HG03175 (cell line): ENCODE data around the gene KXD1.
"Not testable (repeated sequence)": the region's sequence is repeated elsewhere in the genome, so short reads cannot be mapped to it uniquely, and the experiment has no call there.

Experiments
- ATAC-seq: cut with Tn5 transposase; IDR thresholded peaks from one replicate; pipeline ENCODE4 v1.9.1; 2021; ENCODE audit warnings: mild to moderate bottlenecking, moderate library complexity; ENCODE audit not compliant: unreplicated experiment

KXD1 gene

DNA sequence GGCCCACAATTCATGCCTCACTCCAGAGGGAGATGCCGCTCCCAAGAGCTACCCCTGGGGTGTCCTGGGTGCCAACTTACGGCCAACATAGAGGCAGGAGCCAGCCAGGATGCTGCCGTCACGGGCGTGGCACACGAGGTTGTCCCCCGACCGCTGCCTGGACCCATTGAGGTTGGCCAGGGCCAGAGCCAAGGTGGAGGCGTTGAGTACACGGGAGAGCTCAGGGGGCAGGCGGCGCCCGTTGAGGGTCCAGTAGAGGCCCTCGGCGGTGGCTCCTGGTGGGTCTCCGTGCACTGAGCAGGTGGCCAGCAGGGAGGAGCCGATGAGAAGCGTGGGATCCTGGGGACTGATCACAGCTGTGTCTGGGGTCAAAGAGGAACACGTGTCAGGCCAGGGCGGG is 41.8 kb downstream of the KXD1 start:
- ATAC-seq = no peak

DNA sequence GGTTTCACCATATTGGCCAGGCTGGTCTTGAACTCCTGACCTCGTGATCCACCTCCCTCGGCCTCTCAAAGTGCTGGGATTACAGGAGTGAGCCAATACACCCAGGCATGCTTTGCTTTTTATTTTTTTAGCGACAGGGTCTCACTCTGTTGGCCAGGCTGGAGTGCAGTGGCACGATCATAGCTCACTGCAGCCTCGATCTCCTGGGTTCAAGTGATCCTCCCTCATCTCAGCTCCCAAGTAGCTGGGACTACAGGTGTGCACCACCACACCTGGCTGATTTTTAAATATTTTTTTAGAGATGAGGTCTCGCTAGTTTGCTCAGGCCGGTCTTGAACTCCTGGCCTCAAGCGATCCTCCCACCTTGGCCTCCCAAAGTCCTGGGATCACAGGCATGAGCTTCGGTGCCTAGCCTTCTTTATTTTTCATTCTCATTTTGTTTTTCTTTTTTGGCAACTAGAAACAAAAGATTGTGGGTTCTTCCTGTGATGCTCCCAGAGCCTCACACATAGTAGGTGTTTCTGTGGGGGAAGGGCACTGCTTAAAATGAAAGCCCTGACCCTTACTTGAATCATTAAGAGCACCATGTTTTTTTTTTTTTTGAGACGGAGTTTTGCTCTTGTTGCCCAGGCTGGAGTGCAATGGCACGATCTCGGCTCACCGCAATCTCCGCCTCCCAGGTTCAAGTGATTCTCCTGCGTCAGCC is 43.2 kb downstream of the KXD1 start:
- ATAC-seq = not testable (repeated sequence)

- no peak for ATAC-seq
Observed at GRCh38 chr19:18601875-18602274, 44.2 kb downstream of the KXD1 start.

GRCh38 chr19:18603255-18603957 is 45.7 kb downstream of the KXD1 start:
- no peak for ATAC-seq

DNA sequence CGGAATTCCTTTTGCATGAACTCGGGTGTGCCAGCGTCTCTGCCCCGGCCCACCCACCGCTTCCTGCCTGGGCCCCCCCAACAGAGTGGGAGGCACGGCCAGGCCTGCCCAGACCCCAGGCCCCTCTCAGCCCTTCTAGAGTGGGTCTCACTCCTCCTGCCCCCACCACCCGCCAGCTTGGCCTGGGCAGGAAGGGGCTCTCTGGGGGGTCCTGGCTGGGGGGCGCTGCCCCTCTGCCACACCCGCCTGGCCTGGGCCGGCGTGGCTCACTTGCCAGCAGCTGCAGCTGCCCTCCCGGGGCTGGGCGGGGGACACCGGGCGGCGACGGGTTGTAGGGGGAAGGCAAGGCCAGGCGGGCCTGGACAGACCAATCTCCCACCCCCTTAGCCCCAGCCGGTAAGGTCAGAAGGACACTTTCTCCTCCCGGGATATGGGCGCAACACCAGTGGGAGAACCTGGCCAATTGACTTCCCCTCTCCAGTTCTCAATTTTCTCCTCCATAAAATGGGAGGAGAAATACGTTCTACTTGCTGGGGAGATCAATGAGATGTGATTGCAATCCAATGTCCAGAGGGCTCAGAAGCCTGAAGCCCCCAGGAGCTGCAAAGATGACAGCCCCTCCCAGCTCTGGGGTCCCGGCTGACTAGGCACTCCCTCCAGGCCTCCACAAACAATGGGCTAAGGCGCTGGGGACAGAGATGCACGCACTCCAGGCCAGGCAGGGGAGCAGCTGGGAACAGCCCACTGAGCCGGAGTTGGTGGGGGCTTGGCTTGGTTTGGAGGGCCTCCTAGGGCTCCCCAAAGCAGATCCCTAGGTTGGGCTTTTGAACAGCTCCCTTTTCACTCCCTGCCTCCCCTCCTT is 46.5 kb downstream of the KXD1 start:
- no peak for ATAC-seq

GRCh38 chr19:18604820-18605159 is 47.1 kb downstream of the KXD1 start:
- no peak for ATAC-seq

DNA sequence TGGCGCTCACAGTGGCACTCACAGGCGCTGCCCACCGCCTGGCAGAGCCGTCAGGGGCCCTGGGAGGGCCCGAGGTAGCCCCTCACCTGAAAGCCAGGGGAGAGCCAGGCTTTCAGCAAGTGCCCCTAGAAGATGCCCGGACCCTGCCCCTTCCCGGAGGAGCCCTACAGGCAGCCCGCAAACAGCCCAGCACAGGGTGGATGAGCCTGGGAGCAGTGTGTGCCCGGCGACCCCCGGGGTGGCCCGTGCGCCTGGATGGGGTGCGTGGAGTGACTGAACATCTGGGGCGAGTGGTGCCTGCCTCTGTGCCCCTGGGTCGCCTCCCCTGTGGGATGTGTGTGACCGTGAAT is 47.5 kb downstream of the KXD1 start:
- no peak for ATAC-seq

- ATAC-seq = no peak
Observed at GRCh38 chr19:18605546-18606280, 48.0 kb downstream of the KXD1 start.

DNA sequence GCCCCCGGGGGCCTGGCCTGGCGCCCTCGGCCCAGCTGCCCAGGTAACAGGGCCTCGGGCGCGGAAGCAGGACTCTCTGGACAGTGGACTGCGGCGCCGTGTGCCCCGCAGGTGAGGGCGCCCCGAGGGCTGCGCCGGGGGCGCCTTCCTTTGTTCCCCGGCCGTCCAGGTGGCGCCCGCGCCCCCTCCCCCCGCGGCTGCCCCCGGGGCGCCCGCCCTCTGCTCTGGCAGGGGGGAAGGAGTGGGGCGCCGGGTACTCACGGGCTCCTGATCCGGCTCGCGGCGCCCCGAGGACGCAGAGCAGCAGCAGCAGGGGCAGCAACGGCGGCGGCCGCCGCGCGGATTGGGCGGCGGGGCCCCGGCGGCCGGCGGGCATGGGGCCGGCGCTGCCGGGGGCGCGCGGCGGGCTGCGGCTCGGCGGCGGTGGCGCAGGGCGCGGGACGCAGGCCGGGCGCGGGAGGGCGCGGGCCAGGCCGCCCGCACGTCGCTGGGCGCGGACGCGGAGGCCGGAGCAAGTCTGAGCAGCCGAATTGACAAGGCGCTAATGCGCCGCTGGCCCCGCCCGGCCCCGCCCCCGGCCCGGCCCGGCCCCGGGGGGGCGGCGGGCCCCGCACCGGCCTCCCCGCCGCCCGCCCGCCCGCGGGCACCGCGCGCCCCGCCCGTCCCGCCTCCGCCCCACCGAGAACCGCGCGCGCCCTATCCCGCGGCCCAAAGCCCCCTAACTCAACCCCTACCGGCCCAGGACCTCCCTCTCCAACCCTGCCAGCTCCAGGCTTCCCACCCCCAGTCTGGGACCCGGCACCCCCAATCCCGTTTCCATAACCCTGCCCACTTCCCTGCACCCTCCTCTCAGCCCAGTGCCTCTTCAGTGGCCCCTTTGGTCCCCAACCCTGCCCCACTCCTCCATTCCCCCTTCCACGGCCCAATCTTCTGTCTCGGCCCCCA is 48.9 kb downstream of the KXD1 start, which contains the start of gene CRLF1:
Gene CRLF1 (minus strand): TSS at position 519 of the 945 bp plus-strand sequence. CDS start 143 bp downstream, at position 376.
- no peak for ATAC-seq

DNA sequence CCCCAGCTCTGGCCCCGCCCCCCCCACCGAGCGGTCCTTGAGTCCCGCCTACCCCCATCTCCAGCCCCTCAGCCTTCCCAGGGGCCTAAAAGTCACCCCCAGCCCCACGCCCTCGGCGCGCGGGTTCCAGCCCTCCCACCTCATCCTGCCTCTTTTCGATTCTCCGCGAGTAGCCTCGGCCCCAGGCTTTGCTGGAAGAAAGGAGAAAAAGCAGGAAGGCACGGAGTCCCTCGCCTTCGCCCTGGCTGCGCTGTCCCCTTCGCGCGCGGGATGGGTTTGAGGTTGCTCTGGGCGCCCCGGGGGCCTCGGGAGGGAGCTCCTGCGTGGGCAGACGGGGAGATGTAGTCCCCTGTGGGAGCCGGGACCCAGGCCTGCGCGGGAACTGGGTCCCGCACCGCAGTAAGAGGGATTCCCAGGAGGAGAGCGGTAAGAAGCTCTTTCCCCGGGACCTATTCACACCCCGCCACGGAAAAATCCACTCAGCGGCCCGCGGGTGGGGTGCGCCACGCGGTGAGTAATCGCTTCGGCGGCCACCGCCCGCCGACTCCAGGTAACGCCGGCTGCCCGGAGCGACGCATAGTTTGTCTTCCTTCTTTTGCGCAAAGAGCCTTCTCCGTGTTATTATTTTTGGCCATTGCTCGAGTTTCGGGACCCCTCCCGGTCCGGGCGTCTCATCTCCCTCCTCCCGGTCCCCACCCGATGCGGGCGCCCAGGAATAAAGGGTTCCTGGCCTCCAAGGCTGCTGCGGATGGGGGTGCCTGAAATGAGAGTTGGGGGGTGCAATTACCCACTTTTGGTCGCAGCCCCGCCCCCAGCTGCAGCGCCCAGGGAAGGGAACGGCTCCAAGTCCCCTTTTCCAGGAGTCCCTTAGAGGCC is 49.8 kb downstream of the KXD1 start:
- ATAC-seq = no peak

DNA sequence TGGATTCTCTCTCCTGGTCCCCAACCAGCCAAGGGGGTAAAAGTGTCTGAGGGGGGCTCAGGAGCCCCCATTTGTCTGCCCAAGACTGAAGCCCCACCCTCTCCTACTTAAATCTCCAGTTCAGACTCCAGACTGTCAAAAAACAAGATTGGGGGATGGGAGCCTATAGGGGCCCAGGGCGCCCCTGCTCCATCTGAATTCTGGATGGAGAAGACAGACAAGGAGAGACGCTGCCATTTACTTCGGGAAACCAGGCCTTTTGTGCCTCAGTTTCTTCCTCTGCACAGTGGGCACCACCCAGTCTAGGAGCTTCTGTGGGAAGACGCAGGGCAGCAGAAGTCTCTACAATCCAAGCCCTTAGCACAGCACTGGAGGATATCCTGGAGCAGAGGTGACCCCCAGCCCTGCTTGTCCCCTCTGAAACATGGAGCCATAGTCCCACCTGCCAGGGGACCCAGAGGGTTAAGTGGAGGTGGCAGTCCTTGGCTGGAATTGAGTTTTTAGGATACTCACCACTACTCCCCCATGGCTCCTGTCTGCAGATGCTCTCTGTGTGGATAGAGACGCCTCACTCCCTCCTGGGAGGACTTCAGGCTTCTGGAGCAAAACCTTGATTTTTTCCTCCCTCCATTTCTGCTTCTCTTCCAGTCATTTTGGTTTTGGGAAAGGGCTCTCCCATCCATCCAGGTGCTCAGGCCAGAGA is 50.6 kb downstream of the KXD1 start:
- no peak for ATAC-seq

- ATAC-seq = no peak
Observed at GRCh38 chr19:18608805-18609716, 51.4 kb downstream of the KXD1 start.

DNA sequence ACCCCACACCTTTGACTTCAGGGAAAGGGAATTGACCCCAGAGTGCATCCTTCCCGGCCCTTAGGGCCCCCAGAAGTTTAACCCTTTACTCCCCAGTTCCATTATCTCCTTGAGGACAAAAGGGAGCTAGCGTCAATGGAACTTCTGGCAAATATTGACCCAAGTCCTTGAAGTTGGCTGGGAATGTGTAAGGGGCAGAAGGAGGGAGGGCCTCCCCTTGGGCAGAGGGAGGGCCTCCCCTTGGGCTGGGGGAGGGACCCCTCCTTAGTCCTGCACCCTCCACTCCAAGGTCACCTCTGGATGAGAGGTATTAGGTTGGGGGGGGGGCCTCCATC is 52.0 kb downstream of the KXD1 start:
- no peak for ATAC-seq

- ATAC-seq = no peak
Observed at GRCh38 chr19:18610245-18610555, 52.5 kb downstream of the KXD1 start.

DNA sequence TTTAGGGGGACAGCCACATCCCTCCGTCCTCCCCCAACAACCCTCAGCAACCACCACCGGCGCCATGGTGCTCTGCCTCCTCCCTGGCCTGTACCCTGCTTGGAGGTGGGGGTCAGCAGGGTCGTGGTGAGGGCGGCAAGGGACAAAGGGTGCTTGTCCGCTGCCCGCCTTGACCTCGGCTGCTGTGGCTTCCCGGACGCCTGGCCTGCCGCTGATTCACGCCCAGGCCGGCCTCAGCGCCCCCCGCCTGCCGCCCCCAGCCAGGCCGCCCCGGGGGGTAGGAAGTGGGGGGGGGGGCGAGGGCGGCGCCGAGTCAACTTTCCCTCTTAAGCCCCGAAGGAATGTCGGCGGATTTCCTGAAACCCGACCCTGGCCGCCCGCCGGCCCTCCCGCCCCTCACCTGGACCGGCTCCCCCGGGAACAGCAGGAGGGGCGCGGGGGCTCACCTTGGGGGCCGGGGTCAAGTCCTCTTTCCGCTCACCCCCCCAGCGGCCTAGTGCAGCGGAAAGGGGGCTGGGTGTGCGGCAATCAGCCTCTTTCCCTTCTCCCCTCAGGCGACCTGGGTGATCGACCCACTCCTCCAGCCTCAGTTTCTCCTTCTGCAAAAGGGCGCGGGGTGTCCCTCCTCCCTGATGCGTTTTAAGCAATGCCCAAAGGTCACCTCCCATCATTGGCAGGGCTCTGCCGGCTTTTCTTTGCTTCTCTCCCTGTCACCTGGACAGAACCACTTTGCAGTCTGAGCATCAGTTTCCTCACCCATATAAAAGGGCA is 53.1 kb downstream of the KXD1 start:
- no peak for ATAC-seq

- ATAC-seq = no peak
Observed at GRCh38 chr19:18611327-18612050, 53.8 kb downstream of the KXD1 start.
